ENCODE data around the gene GINS1.

The GINS1 gene

DNA sequence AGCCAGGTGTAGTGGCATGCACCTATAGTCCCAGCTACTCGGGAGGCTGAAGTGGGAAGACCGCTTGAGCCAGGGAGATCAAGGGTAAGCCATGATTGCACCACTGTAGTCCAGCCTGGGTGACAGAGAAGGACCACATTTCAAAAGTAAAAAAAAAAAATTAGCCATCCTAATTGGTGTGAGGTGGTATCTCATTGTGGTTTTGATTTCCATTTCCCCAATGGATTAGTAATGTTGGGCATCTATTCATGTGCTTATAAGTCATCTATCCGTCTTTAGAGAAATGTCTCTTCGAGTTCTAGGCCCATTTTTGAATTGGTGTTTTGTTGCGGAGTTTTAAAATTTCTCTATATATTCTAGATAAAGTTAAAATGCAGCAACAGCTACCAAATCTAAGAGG, 38.5 kb upstream of the GINS1 start:
- no peak for DNase-seq (ENCODE audit: low spot score)
- TF ChIP-seq, protein P1, sequence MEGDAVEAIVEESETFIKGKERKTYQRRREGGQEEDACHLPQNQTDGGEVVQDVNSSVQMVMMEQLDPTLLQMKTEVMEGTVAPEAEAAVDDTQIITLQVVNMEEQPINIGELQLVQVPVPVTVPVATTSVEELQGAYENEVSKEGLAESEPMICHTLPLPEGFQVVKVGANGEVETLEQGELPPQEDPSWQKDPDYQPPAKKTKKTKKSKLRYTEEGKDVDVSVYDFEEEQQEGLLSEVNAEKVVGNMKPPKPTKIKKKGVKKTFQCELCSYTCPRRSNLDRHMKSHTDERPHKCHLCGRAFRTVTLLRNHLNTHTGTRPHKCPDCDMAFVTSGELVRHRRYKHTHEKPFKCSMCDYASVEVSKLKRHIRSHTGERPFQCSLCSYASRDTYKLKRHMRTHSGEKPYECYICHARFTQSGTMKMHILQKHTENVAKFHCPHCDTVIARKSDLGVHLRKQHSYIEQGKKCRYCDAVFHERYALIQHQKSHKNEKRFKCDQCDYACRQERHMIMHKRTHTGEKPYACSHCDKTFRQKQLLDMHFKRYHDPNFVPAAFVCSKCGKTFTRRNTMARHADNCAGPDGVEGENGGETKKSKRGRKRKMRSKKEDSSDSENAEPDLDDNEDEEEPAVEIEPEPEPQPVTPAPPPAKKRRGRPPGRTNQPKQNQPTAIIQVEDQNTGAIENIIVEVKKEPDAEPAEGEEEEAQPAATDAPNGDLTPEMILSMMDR (IDR thresholded peaks at IDR 0.05; ENCODE audit: extremely low read depth, insufficient read depth, missing control alignments), result no peak
- in situ Hi-C loops (cut with MboI; ENCODE audit: low pct_unique_long_range_greater_than_20kb, low sequenced_read_pairs, unreplicated experiment), result no loop called here

DNA sequence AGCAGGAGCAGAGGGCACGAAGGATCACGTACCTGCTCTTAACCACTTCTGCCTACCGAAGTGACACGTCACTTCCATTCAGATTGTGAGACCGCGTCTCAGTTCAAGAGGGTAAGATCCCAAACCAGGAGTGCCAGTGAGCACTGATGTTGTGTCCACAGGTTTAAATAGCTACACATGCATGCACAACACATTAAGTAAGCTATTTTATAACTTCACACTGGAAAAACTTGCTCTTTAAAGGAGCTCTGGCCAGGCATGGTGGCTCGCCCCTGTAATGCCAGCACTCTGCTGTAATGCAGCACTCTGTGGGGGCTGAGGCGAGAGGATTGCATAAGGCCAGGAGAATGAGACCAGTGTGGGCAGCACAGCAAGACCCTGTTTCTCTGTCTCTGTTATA, 37.9 kb upstream of the GINS1 start:
- TF ChIP-seq, protein P1 (IDR thresholded peaks at IDR 0.05; ENCODE audit: extremely low read depth, insufficient read depth, missing control alignments), result no peak
- no peak for DNase-seq (ENCODE audit: low spot score)
- in situ Hi-C loops (cut with MboI; ENCODE audit: low pct_unique_long_range_greater_than_20kb, low sequenced_read_pairs, unreplicated experiment), result no loop called here

DNA sequence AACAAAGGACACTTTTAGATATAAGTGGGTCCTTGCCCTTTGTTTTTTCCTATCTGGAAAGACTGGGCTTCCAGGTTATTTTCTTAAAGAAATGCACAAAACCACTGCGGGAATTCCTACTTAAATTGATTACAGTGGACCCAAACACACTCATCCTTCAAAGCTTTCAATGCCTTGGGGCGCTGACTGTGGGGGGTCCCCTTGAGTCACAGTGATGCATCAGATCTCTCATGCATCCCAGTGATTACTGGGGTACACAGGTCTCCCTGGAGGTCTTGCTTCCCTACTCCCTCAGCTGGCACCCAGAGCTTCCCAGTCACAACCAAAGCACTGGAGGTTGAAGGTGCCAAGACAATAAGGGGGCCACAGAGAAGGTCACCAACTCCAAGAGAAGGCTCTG, 37.5 kb upstream of the GINS1 start:
- TF ChIP-seq, protein P1 (IDR thresholded peaks at IDR 0.05; ENCODE audit: extremely low read depth, insufficient read depth, missing control alignments), result no peak
- DNase-seq (ENCODE audit: low spot score), result no peak
- in situ Hi-C loops (cut with MboI; ENCODE audit: low pct_unique_long_range_greater_than_20kb, low sequenced_read_pairs, unreplicated experiment), result no loop called here

DNA sequence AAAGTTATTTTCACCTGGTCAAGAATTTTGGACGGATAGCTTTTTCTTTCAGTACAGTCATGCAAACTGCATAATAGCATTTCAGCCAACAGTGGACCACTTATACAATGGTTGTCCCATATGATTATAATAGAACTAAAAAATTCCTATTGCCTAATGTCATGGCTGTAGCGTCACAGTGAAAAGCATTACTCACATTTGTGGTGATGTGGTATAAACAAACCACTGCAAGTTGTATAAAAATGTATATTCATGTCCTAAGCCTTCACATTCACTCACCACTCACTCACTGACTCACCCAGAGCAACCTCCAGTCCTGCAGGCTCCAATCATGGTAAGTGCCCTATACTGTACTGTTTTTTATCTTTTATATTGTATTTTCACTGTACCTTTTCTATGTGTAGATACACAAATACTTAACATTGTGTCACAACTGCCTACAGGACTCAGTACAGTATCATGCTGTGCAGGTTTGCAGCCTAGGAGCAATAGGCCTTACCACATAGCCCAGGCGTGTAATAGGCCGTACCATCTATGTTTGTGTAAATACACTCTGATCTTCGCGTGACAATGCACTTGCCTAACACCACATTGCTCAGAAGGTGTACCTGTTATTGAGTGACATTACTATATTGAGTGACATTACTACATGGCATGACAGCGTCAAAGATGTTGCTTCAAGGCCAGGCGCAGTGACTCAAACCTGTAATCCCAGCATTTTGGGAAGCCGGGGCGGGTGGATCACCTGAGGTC, 34.7 kb upstream of the GINS1 start:
- TF ChIP-seq, protein P1 (IDR thresholded peaks at IDR 0.05; ENCODE audit: extremely low read depth, insufficient read depth, missing control alignments), result no peak
- in situ Hi-C loops (cut with MboI; ENCODE audit: low pct_unique_long_range_greater_than_20kb, low sequenced_read_pairs, unreplicated experiment), result no loop called here
- no peak for DNase-seq (ENCODE audit: low spot score)

DNA sequence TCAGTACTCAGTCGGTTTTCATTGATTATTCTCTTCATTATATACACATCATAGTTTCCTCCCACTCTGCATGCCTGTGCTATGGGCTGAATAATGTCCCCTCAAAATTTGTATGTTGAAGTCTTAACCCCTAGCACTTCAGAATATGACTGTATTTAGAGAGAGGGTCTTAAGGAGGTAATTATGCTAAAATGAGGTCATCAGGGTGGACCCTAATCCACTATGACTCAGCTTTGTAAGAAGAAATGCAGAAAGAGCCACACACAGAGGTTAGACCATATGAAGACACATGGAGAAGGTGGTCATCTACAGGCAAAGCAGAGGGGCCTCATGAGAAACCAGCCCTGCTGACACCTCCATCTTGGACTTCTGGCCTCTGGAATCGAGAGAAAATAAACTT, 32.6 kb upstream of the GINS1 start:
- in situ Hi-C loops (cut with MboI; ENCODE audit: low pct_unique_long_range_greater_than_20kb, low sequenced_read_pairs, unreplicated experiment), result no loop called here
- no peak for DNase-seq (ENCODE audit: low spot score)
- TF ChIP-seq, protein P1 (IDR thresholded peaks at IDR 0.05; ENCODE audit: extremely low read depth, insufficient read depth, missing control alignments), result no peak

DNA sequence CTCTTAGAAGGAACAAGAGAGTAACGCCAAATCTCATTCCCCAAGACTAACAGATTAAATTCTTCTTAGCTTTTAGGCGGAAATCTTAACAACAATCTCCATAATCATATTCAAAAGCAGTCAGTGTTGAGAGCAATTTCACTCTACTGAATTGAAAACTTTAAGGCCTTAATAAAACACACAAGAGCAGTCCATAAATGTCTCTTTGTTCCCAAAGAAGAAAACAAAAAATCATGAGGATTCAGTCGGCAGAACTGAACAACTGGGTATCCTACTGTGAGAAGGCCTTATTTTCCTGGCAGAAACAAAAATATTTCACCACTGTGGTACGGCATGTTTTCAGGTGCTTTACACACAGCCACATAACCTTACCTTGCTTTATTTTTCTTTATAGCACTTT, 31.2 kb upstream of the GINS1 start:
- no peak for DNase-seq (ENCODE audit: low spot score)
- in situ Hi-C loops (cut with MboI; ENCODE audit: low pct_unique_long_range_greater_than_20kb, low sequenced_read_pairs, unreplicated experiment), result no loop called here
- TF ChIP-seq, protein P1 (IDR thresholded peaks at IDR 0.05; ENCODE audit: extremely low read depth, insufficient read depth, missing control alignments), result no peak
